Activated B cell treated with CpG ODN at 0.5 μM for 24 hours (primary cell): Measurements from ENCODE around the gene CLC. TPM values are rescaled to one million over a fixed set of nuclear protein-coding genes. Genes with fewer than 3 reads are reported as not detected.

Experiments
- ATAC-seq: fragments of 200-7000 bp; cut with Tn5 transposase; one replicate; pipeline ENCODE4 v1.10.0; 2021; ENCODE audit warnings: low read depth, mild to moderate bottlenecking, moderate library complexity
- CTCF ChIA-PET: fragments of 350-600 bp; sonication (Branson Sonifier 250); formaldehyde crosslinking; loops from one replicate; lab custom pipeline; 2021; ENCODE audit warnings: antibody characterized with exemption; lab: Charles Lee
- POLR2A ChIA-PET: fragments of 350-600 bp; sonication (Branson Sonifier 250); formaldehyde crosslinking; loops from one replicate; lab custom pipeline; 2021; ENCODE audit warnings: antibody characterized with exemption; lab: Charles Lee
- DNase-seq: peaks from one replicate; pipeline ENCODE4 v3.0.0; 2022
- H3K27ac Mint-ChIP-seq: one replicate; pipeline ENCODE4 v1.8.0; 2020; ENCODE audit warnings: mixed read lengths
- H3K27me3 Mint-ChIP-seq: one replicate; pipeline ENCODE4 v1.8.0; 2021; ENCODE audit warnings: mixed read lengths
- H3K36me3 Mint-ChIP-seq: one replicate; pipeline ENCODE4 v1.8.0; 2021; ENCODE audit warnings: low read depth, mixed read lengths
- H3K4me1 Mint-ChIP-seq: one replicate; pipeline ENCODE4 v1.8.0; 2021; ENCODE audit warnings: mixed read lengths
- H3K4me3 Mint-ChIP-seq: one replicate; pipeline ENCODE4 v1.8.0; 2020; ENCODE audit warnings: mild to moderate bottlenecking, mixed read lengths
- H3K9me3 Mint-ChIP-seq: one replicate; pipeline ENCODE4 v1.8.0; 2020; ENCODE audit warnings: mixed read lengths
- intact Hi-C: fragments of 100-400 bp; cut with micrococcal nuclease; formaldehyde crosslinking; loops from one replicate; pipeline ENCODE4 v1.15.1; 2024
- total RNA-seq: library from RNA; stranded (reverse); gene quantifications from 2 replicates; pipeline ENCODE4 v1.2.3, GENCODE V29; 2022
- TF ChIP-seq, protein P1 (sequence below): fragments of 200-600 bp; IDR thresholded peaks from one replicate; pipeline ENCODE4 v1.8.0; 2022; ENCODE audit warnings: antibody characterized with exemption, mild to moderate bottlenecking

The CLC gene
- total RNA-seq, 1 donor from 2014 or later, result not detected

DNA sequence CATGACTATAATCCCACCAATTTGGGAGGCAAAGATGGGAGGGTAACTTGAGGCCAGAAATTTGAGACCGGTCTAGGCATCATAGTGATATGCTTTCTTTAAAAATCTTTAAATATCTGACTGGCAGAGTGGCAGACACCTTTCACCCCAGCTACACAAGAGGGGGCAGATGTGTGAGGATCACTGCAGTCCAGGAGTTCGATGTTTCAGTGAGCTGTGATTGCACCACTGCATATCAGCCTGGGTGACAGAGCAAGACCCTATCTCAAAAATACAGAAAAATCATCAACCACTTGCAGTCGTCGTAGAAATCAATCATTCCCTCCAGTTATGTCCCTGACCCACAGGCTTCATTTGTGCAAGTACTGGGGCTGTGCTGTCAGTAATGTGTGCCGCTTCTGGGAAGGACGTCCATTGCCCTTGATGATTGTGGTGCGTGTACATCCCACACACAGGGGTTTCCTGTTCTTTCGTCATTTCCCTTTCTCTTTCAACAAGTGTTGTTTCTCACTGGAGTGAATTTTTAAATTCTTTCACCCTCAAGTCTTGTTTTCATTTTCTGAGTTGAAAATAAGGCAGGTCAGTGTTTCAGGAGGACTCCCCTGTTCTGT lies 32.1 kb downstream of the CLC start:
- intact Hi-C loops, result no loop called here
- DNase-seq (no peak), ATAC-seq (no peak)
- ChIA-PET CTCF (no interaction called here), POLR2A (no interaction called here)
- Mint-ChIP-seq H3K4me3 (no peak overlapping the region), H3K4me1 (no peaks in the 10 kb centered on the region), H3K36me3 (no peaks in the 10 kb centered on the region), H3K27ac (no peak overlapping the region), H3K27me3 (peaks cover 14% of the 10 kb centered on the region), H3K9me3 (no peaks in the 10 kb centered on the region)
- TF ChIP-seq, protein P1, sequence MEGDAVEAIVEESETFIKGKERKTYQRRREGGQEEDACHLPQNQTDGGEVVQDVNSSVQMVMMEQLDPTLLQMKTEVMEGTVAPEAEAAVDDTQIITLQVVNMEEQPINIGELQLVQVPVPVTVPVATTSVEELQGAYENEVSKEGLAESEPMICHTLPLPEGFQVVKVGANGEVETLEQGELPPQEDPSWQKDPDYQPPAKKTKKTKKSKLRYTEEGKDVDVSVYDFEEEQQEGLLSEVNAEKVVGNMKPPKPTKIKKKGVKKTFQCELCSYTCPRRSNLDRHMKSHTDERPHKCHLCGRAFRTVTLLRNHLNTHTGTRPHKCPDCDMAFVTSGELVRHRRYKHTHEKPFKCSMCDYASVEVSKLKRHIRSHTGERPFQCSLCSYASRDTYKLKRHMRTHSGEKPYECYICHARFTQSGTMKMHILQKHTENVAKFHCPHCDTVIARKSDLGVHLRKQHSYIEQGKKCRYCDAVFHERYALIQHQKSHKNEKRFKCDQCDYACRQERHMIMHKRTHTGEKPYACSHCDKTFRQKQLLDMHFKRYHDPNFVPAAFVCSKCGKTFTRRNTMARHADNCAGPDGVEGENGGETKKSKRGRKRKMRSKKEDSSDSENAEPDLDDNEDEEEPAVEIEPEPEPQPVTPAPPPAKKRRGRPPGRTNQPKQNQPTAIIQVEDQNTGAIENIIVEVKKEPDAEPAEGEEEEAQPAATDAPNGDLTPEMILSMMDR, result no peak

DNA sequence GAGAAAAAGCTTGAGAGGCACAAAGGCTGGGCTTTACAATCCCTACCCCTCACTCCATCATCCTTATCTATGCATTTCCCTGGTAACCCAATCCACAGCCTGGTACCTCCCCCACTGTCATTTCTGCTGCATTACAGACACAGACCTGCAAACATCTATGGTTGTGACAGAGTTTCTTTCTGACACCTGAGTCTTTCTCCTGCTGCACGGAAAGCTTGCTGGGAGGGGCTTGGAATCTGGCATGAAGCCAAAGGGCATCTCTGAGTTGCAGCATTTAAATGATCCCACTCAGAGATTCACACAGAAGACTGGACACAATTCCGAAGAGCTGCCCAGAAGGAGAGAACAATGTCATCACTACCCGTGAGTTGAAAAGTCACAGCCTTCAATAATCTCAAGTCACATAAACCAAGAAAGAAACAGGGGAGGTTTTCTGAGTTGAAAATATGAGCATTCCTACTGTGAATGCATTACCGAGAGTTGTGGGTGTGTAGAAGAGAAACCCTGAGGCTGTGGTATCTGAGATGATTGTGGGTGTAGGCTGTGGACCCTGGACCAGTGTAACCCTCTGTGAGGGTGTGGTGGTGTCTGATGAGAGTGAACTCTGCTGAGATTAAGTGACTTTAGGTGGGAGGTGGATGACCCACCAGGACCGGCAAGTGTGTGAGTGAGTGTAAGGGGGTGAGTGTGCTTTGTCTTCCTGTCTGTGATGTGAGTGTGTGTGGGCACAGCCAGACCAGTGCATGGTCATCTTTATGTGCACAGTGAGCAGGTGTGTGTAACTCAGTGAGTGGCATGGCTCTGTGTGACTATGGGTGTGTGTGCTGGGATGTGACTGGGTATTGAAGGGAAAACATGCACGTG lies 33.4 kb downstream of the CLC start, which contains the start of gene LGALS14:
Gene LGALS14 (plus strand): TSS at position 301 of the 864 bp plus-strand sequence. CDS start 48 bp downstream, at position 349.
- no peaks in the 10 kb centered on the region for H3K9me3 Mint-ChIP-seq
- H3K27ac Mint-ChIP-seq, result no peak within 1 kb of the TSS
- no peaks in the 10 kb centered on the region for H3K36me3 Mint-ChIP-seq
- DNase-seq (no peak), ATAC-seq (no peak)
- no peak within 1 kb of the TSS for H3K4me3 Mint-ChIP-seq
- peaks cover 23% of the 10 kb centered on the region for H3K27me3 Mint-ChIP-seq
- TF ChIP-seq, protein P1, result no peak
- ChIA-PET CTCF (no interaction called here), POLR2A (no interaction called here)
- H3K4me1 Mint-ChIP-seq, result no peaks in the 10 kb centered on the region
- intact Hi-C loops, result no loop called here

DNA sequence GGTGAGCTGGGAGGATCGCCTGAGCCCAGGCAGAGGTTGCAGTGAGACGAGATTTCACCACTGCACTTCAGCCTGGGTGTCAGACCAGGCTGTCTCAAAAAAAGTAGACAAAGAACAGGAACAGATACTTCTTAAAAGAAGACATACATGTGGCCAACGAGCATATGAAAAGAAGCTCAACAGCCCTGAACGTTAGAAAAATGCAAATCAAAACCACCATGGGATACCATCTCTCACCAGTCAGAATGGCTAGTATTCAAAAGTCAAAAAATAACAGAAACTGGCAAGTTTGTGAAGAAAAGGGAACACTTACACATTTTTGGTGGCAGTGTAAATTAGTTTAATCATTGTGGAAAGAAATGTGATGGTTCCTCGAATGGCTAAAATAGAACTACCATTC lies 36.5 kb downstream of the CLC start:
- intact Hi-C loops, result no loop called here
- Mint-ChIP-seq H3K27me3 (peaks cover 33% of the 10 kb centered on the region), H3K4me3 (no peak overlapping the region), H3K36me3 (no peaks in the 10 kb centered on the region), H3K9me3 (no peaks in the 10 kb centered on the region), H3K27ac (no peak overlapping the region), H3K4me1 (no peaks in the 10 kb centered on the region)
- ChIA-PET CTCF (no interaction called here), POLR2A (no interaction called here)
- DNase-seq (no peak), ATAC-seq (no peak)
- TF ChIP-seq, protein P1, result no peak

DNA sequence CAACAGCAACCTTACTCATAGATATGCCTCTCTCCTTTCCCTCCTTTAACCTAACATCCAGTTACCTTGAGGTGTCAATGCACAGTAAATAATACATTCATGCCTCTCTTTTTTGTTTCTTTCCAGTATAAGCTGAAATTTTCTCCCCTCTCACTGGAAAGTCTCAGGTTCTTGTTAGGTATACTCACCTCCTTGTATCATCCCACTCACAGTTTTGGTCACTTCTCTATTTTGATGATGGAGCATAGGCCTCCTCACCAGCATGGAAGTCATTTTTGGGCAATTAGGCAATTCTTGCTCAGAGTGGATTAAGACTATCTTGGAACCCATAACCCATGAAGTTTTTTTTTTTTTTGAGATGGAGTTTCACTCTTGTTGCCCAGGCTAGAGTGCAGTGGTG lies 39.3 kb downstream of the CLC start:
- no peaks in the 10 kb centered on the region for H3K4me1 Mint-ChIP-seq
- POLR2A ChIA-PET, result no interaction called here
- H3K27ac Mint-ChIP-seq, result no peak overlapping the region
- ATAC-seq (no peak), DNase-seq (no peak)
- intact Hi-C loops, result no loop called here
- H3K36me3 Mint-ChIP-seq, result no peaks in the 10 kb centered on the region
- no peak overlapping the region for H3K4me3 Mint-ChIP-seq
- CTCF ChIA-PET, result no interaction called here
- peaks cover 42% of the 10 kb centered on the region for H3K27me3 Mint-ChIP-seq
- TF ChIP-seq, protein P1, result no peak
- H3K9me3 Mint-ChIP-seq, result no peaks in the 10 kb centered on the region

DNA sequence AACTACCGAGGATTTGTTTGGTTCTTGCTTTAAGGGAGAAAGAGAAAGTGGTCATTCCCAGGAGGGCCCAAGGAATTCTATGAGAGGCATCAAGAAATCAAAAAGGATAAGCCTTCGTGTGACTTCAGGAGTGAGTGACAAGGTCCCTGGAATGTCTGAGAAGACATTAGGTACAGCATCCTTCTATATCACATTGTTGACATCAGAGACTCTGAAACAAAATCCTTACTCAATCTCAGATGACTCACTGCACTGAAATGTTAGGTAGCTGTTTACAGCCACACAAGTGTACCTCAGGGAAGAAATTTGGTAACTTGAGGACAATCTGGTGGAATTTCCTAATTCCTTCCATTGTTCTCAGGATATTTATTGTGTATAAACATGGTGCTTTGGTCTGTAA lies 41.4 kb downstream of the CLC start:
- TF ChIP-seq, protein P1, result no peak
- H3K27me3 Mint-ChIP-seq, result peaks cover 51% of the 10 kb centered on the region
- no peak overlapping the region for H3K4me3 Mint-ChIP-seq
- H3K36me3 Mint-ChIP-seq, result no peaks in the 10 kb centered on the region
- ATAC-seq (no peak), DNase-seq (no peak)
- intact Hi-C loops, result no loop called here
- POLR2A ChIA-PET, result no interaction called here
- CTCF ChIA-PET, result no interaction called here
- H3K4me1 Mint-ChIP-seq, result no peaks in the 10 kb centered on the region
- H3K27ac Mint-ChIP-seq, result no peak overlapping the region
- no peaks in the 10 kb centered on the region for H3K9me3 Mint-ChIP-seq
